Measurements from ENCODE around the gene DDX54.

DNA sequence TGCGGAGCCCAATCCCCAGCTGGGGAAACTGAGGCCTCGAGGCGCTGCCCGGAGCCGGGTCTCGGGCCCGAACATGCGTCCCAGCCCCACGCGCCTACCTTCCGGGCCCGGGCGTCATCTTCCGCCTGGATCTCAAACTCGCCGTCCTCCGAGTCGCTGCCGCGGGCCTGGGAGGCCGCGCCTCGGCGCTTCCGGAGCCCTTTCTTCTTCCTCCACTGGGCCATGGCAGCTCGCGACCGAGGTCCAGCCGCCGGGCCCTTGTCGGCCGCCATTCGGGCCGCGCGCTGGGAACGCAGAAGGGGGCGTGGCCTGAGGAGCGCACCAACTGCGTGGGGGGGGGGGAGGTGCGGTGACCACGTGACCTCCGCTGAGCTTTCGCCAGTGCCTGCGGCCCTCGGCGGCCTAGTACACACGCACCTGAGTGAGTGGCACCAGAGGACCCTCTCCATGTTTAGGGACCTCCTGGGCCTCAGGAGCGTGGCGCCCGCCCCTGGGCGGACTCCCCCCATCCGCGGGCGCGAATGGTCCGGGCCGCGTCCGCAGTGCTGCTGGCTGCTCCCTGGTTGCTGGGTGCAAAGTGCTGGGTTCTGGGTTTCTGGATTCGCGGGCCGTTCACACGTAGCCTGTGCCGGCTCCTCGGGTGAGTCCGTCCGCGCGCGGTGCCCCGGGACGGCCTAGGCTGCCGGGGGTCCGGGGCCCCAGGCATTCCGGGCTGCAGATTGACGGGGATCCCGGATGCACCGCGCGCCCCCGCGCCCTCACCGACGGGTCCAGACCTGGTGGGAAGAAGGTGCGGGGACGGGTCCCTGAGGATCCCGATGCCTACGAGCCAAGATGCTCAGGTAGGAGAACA lies at the start of gene DDX54, which contains the start of gene RITA1:
- no peak for TF ChIP-seq EZH2 (IDR thresholded peaks at IDR 0.05; ENCODE audit: borderline replicate concordance, low read depth, low read length, severe bottlenecking)
- TF ChIP-seq, protein P1, sequence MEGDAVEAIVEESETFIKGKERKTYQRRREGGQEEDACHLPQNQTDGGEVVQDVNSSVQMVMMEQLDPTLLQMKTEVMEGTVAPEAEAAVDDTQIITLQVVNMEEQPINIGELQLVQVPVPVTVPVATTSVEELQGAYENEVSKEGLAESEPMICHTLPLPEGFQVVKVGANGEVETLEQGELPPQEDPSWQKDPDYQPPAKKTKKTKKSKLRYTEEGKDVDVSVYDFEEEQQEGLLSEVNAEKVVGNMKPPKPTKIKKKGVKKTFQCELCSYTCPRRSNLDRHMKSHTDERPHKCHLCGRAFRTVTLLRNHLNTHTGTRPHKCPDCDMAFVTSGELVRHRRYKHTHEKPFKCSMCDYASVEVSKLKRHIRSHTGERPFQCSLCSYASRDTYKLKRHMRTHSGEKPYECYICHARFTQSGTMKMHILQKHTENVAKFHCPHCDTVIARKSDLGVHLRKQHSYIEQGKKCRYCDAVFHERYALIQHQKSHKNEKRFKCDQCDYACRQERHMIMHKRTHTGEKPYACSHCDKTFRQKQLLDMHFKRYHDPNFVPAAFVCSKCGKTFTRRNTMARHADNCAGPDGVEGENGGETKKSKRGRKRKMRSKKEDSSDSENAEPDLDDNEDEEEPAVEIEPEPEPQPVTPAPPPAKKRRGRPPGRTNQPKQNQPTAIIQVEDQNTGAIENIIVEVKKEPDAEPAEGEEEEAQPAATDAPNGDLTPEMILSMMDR (IDR thresholded peaks at IDR 0.05; ENCODE audit: borderline replicate concordance, extremely low read depth, low read length, poor library complexity, severe bottlenecking): no peak

All from DND-41 (cell line).